GM12878 (cell line): Measurements from ENCODE around the gene ANO4. TPM values are rescaled to one million over a fixed set of nuclear protein-coding genes. Genes with fewer than 3 reads are reported as not detected.

Experiments used
- ATAC-seq: fragments of 200-7000 bp; cut with Tn5 transposase; 3 replicates; pipeline ENCODE4 v1.9.1; 2020; ENCODE audit warnings: mild to moderate bottlenecking, moderate library complexity
- BruUV-seq: library from RNA; stranded (reverse); fragments of 400-500 nt; replicated peaks from 2 replicates; lab custom pipeline; 2021; lab: Mats Ljungman, UMichigan
- CTCF ChIA-PET: fragments of 300-600 bp; sonication (Branson Sonifier 250); formaldehyde crosslinking; extraction: SDS; loops from one replicate; lab custom pipeline; 2021; ENCODE audit warnings: inconsistent platforms; lab: Yijun Ruan, JAX
- POLR2A ChIA-PET: fragments of 350-600 bp; formaldehyde crosslinking; extraction: SDS; loops from one replicate; lab custom pipeline; 2021; ENCODE audit warnings: inconsistent platforms; lab: Charles Lee
- RAD21 ChIA-PET: fragments of 300-600 bp; sonication (Branson Sonifier 250); formaldehyde crosslinking; loops from one replicate; lab custom pipeline; 2023; ENCODE audit warnings: antibody characterized with exemption; ENCODE audit not compliant: unreplicated experiment; lab: Charles Lee
- SMC1A ChIA-PET: fragments of 300-600 bp; sonication (Branson Sonifier 250); formaldehyde crosslinking; loops from one replicate; lab custom pipeline; 2023; ENCODE audit not compliant: unreplicated experiment, uncharacterized antibody; lab: Charles Lee
- DNase-seq: peaks from one replicate; pipeline ENCODE4 v3.0.0-alpha.2; 2011; ENCODE audit warnings: low read depth, low spot score
- FAIRE-seq: peaks from 3 replicates; lab custom pipeline; 2011; peaks lifted over from hg19 to GRCh38; lab: Jason Lieb, UNC
- H2AFZ ChIP-seq: 2 replicates; pipeline ENCODE4 v1.6.0; 2011; ENCODE audit warnings: low read depth, low read length, control low read depth; ENCODE audit not compliant: control insufficient read depth
- H3K27ac ChIP-seq: 2 replicates; pipeline ENCODE4 v1.5.1; 2011; ENCODE audit warnings: control low read depth; ENCODE audit not compliant: control insufficient read depth, insufficient read depth
- H3K27me3 ChIP-seq, 2 experiments: replicated peaks in 1 of 2; 2 replicates each; pipeline versions ENCODE4 v1.6.0 to v1.6.1; 2011; ENCODE audit warnings: low read length in 1 of 2; ENCODE audit not compliant: control insufficient read depth in 2 of 2, insufficient read depth in 2 of 2
- H3K36me3 ChIP-seq, 2 experiments: 2 replicates each; pipeline ENCODE4 v1.5.1; 2011; ENCODE audit warnings: low read length in 1 of 2; ENCODE audit not compliant: control insufficient read depth in 2 of 2, insufficient read depth in 2 of 2
- H3K4me1 ChIP-seq: 2 replicates; pipeline ENCODE4 v1.6.1; 2011; ENCODE audit warnings: mild to moderate bottlenecking, low read length, moderate library complexity, mixed read lengths; ENCODE audit not compliant: control insufficient read depth, insufficient read depth
- H3K4me2 ChIP-seq: 2 replicates; pipeline ENCODE4 v1.6.0; 2011; ENCODE audit warnings: control low read depth; ENCODE audit not compliant: control insufficient read depth, insufficient read depth
- H3K4me3 ChIP-seq: fragments of 200-600 bp; sonication (generic); 2 replicates; pipeline ENCODE4 v1.5.1; 2016
- H3K79me2 ChIP-seq: 2 replicates; pipeline ENCODE4 v1.6.0; 2011; ENCODE audit warnings: low read length; ENCODE audit not compliant: control insufficient read depth, insufficient read depth
- H3K9ac ChIP-seq: 2 replicates; pipeline ENCODE4 v1.8.0; 2011; ENCODE audit warnings: low read length, control low read depth, mixed read lengths; ENCODE audit not compliant: control insufficient read depth, insufficient read depth
- H3K9me3 ChIP-seq: replicated peaks from 3 replicates; pipeline ENCODE4 v1.5.1; 2011; ENCODE audit warnings: mild to moderate bottlenecking, low read length; ENCODE audit not compliant: control insufficient read depth, insufficient read depth
- H4K20me1 ChIP-seq: 2 replicates; pipeline ENCODE4 v1.6.0; 2011; ENCODE audit not compliant: control insufficient read depth, insufficient read depth
- BRCA1 ChIP-seq: IDR thresholded peaks from 2 replicates; pipeline ENCODE4 v1.6.1; 2011; ENCODE audit warnings: low read depth, low read length, improper control_type of control experiment
- CHD2 ChIP-seq: IDR thresholded peaks from 2 replicates; pipeline ENCODE4 v1.6.1; 2011; ENCODE audit warnings: low read depth, low read length, improper control_type of control experiment, borderline replicate concordance
- E2F4 ChIP-seq: IDR thresholded peaks from 2 replicates; pipeline ENCODE4 v1.6.1; 2012; ENCODE audit warnings: low read depth, low read length, improper control_type of control experiment
- EP300 ChIP-seq, 2 experiments: fragments of 150-350 bp in 1 of 2; IDR thresholded peaks; 2 replicates each; pipeline ENCODE4 v1.6.1; 2011 to 2012; ENCODE audit warnings: low read depth in 2 of 2, low read length in 2 of 2, borderline replicate concordance in 1 of 2, improper control_type of control experiment in 1 of 2, inconsistent platforms in 1 of 2; ENCODE audit not compliant: control insufficient read depth in 1 of 2
- GATAD2B ChIP-seq: fragments of 450-650 bp; conservative IDR thresholded peaks from 2 replicates; pipeline ENCODE4 v1.6.1; 2017; ENCODE audit warnings: low read depth, mild to moderate bottlenecking, moderate library complexity
- HDAC6 ChIP-seq: fragments of 200-600 bp; sonication (generic); IDR thresholded peaks from one replicate; pipeline ENCODE4 v1.8.0; 2017; ENCODE audit warnings: antibody characterized with exemption; ENCODE audit not compliant: unreplicated experiment
- MEF2A ChIP-seq: IDR thresholded peaks from 2 replicates; pipeline ENCODE4 v1.6.1; 2011; ENCODE audit warnings: low read depth, mild to moderate bottlenecking, low read length, moderate library complexity; ENCODE audit not compliant: insufficient read depth
- MTA3 ChIP-seq: IDR thresholded peaks from 2 replicates; pipeline ENCODE4 v1.6.1; 2012; ENCODE audit warnings: low read length, inconsistent platforms, borderline replicate concordance
- NBN ChIP-seq: fragments of 450-650 bp; IDR thresholded peaks from 2 replicates; pipeline ENCODE4 v1.6.1; 2016
- NR2C2 ChIP-seq: IDR thresholded peaks from 2 replicates; pipeline ENCODE4 v1.6.1; 2011; ENCODE audit warnings: borderline replicate concordance, low read depth; ENCODE audit not compliant: control insufficient read depth, insufficient read length
- WRNIP1 ChIP-seq: IDR thresholded peaks from 2 replicates; pipeline ENCODE4 v1.6.1; 2011; ENCODE audit warnings: low read depth, low read length, improper control_type of control experiment, borderline replicate concordance
- YBX1 ChIP-seq: fragments of 450-650 bp; IDR thresholded peaks from 2 replicates; pipeline ENCODE4 v1.6.1; 2016; ENCODE audit warnings: antibody characterized with exemption
- WGBS: methylation state at CpG from one replicate; pipeline ENCODE4 v1.1.6; 2016; ENCODE audit warnings: low lambda C conversion rate; ENCODE audit not compliant: insufficient replicate concordance, insufficient coverage; ENCODE audit errors: missing lambda C conversion rate; 5-methylcytosine and 5-hydroxymethylcytosine counted together
- in situ Hi-C: fragments of 300-500 bp; cut with MboI; formaldehyde crosslinking; loops from 9 replicates; pipeline ENCODE4 v1.14.3; 2018; ENCODE audit warnings: mixed read lengths
- intact Hi-C: fragments of 100-400 bp; cut with micrococcal nuclease; formaldehyde crosslinking; loops from one replicate; pipeline ENCODE4 v1.14.2; 2022; ENCODE audit not compliant: unreplicated experiment
- polyA plus RNA-seq, 11 experiments: library from polyadenylated mRNA; depleted of rRNA in 4 of 11; unstranded in 6 of 11; stranded (reverse) in 5 of 11; fragments of >200 nt; fragmentation: Nextera tagmentation in 4 of 11; fragmentation: Illumina TruSeq in 1 of 11; extraction: Ambion mirVana in 4 of 11; extraction: Trizol in 1 of 11; gene quantifications; 1 replicate in 1 of 11; 2 replicates in 10 of 11; pipeline versions ENCODE4 v1.2.1 to v1.2.3, GENCODE V29; 2011 to 2016; ENCODE audit warnings: inconsistent platforms in 2 of 11, missing spikeins in 2 of 11, low read depth in 1 of 11
- total RNA-seq, 4 experiments: library from RNA; depleted of rRNA in 3 of 4; stranded (reverse); fragments of >200 nt in 3 of 4; fragmentation: Illumina TruSeq in 1 of 4; extraction: Trizol in 1 of 4; gene quantifications; 2 replicates each; pipeline versions ENCODE4 v1.2.1 to v1.2.3, GENCODE V29; 2013 to 2021
- TF ChIP-seq, protein P1 (sequence below): fragments of 450-650 bp; IDR thresholded peaks from 2 replicates; pipeline ENCODE4 v1.6.1; 2016; ENCODE audit warnings: mild to moderate bottlenecking
- TF ChIP-seq, protein P2 (sequence below): fragments of 450-650 bp; formaldehyde crosslinking; IDR thresholded peaks from 2 replicates; pipeline ENCODE4 v1.4.0; 2022; ENCODE audit warnings: mild to moderate bottlenecking, moderate library complexity

Gene ANO4
- total and polyA plus RNA-seq, 10 of the 15 experiments (the other 5 are each of a cell fraction or from before 2014, with no cell fraction given): not detected

DNA sequence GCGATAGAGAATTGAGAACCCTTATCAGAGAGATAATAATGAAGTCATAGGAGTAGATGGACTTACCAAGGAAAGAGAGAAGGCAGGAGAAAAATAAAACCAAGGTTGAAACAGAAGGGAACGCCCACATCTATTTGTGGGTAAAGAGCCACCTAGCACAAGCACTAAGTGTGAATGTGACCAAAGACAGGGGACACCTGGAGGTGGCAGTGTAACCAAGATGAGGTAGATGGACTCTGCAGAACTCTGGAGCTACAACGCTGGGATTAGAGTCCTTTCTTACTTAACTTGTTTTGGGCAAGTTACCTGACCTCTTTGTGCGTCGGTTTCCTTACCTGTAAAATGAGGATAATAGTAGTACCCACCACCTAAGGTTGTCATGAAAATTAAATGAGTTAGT is 313.6 kb downstream of the ANO4 start:
- ChIA-PET SMC1A (no interaction called here), CTCF (interaction anchor here (1.9 kb wide), 1 partner anchor 216 kb away, joined by 6 read pairs; no protein-coding TSS in a partner anchor), POLR2A (no interaction called here), RAD21 (no interaction called here)
- in situ Hi-C loops (no loop called here), intact Hi-C loops (no loop called here)
- no peak overlapping the region for H3K27ac ChIP-seq
- H3K4me1 ChIP-seq: no peaks in the 10 kb centered on the region
- H3K4me3 ChIP-seq: no peak overlapping the region
- H2AFZ ChIP-seq: no peak overlapping the region
- ATAC-seq (no peak), FAIRE-seq (no peak), DNase-seq (no peak)
- no peaks in the 10 kb centered on the region for H4K20me1 ChIP-seq
- no peak overlapping the region for H3K4me2 ChIP-seq
- 31% methylated on average over 5 of the region's 5 CpGs for WGBS
- no peaks in the 10 kb centered on the region for H3K79me2 ChIP-seq
- H3K9ac ChIP-seq: no peak overlapping the region
- no peaks in the 10 kb centered on the region for H3K27me3 ChIP-seq
- BruUV-seq: no TSS peak
- H3K9me3 ChIP-seq: no peaks in the 10 kb centered on the region
- no peak for TF ChIP-seq EP300 (IDR thresholded peaks at IDR 0.05; ENCODE audit: borderline replicate concordance in 1 of 2, control insufficient read depth in 1 of 2, low read depth in 2 of 2, low read length in 2 of 2)
- TF ChIP-seq NBN: no peak
- TF ChIP-seq NR2C2: no peak
- TF ChIP-seq, protein P1, sequence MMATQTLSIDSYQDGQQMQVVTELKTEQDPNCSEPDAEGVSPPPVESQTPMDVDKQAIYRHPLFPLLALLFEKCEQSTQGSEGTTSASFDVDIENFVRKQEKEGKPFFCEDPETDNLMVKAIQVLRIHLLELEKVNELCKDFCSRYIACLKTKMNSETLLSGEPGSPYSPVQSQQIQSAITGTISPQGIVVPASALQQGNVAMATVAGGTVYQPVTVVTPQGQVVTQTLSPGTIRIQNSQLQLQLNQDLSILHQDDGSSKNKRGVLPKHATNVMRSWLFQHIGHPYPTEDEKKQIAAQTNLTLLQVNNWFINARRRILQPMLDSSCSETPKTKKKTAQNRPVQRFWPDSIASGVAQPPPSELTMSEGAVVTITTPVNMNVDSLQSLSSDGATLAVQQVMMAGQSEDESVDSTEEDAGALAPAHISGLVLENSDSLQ: no peak
- TF ChIP-seq BRCA1: no peak
- no peaks in the 10 kb centered on the region for H3K36me3 ChIP-seq

DNA sequence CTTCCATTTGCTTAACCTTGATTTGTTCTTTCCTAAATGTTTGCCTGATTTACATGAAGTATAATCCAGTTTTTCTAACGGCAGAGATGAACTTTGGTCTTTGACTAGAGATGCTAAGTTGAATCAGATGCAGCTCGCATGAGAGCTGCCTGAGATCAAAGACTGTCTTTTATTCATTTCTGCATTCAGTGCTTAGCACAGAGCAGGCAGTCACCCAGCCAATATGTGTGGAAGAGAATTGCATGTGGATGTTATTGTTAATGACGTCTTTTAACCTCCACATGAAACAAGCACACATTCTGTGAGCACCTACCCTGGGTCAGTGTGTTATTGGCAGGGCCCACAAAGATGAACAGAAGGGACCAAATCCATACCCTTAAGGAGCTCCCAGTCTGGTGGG is 316.3 kb downstream of the ANO4 start:
- SMC1A ChIA-PET: no interaction called here
- Histone ChIP-seq H3K4me2 (no peak overlapping the region), H3K79me2 (no peaks in the 10 kb centered on the region), H4K20me1 (no peaks in the 10 kb centered on the region), H3K27ac (no peak overlapping the region), H3K9ac (no peak overlapping the region), H3K36me3 (no peaks in the 10 kb centered on the region), H3K9me3 (no peaks in the 10 kb centered on the region), H2AFZ (no peak overlapping the region), H3K4me1 (no peaks in the 10 kb centered on the region), H3K4me3 (no peak overlapping the region), H3K27me3 (no peaks in the 10 kb centered on the region)
- CTCF ChIA-PET: no interaction called here
- POLR2A ChIA-PET: no interaction called here
- 20% methylated on average over 3 of the region's 3 CpGs for WGBS
- no TSS peak for BruUV-seq
- intact Hi-C loops: no loop called here
- no peak for FAIRE-seq
- DNase-seq: no peak
- RAD21 ChIA-PET: no interaction called here
- in situ Hi-C loops: no loop called here
- no peak for ATAC-seq
- TF ChIP-seq MEF2A (no peak), HDAC6 (no peak), E2F4 (no peak), CHD2 (no peak), YBX1 (no peak), GATAD2B (no peak), WRNIP1 (no peak), MTA3 (no peak)
- TF ChIP-seq, protein P2, sequence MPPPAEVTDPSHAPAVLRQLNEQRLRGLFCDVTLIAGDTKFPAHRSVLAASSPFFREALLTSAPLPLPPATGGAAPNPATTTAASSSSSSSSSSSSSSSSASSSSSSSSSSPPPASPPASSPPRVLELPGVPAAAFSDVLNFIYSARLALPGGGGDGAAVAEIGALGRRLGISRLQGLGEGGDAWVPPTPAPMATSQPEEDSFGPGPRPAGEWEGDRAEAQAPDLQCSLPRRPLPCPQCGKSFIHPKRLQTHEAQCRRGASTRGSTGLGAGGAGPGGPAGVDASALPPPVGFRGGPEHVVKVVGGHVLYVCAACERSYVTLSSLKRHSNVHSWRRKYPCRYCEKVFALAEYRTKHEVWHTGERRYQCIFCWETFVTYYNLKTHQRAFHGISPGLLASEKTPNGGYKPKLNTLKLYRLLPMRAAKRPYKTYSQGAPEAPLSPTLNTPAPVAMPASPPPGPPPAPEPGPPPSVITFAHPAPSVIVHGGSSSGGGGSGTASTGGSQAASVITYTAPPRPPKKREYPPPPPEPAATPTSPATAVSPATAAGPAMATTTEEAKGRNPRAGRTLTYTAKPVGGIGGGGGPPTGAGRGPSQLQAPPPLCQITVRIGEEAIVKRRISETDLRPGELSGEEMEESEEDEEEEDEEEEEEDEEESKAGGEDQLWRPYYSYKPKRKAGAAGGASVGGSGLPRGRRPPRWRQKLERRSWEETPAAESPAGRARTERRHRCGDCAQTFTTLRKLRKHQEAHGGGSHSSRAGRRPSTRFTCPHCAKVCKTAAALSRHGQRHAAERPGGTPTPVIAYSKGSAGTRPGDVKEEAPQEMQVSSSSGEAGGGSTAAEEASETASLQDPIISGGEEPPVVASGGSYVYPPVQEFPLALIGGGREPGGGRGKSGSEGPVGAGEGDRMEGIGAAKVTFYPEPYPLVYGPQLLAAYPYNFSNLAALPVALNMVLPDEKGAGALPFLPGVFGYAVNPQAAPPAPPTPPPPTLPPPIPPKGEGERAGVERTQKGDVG (CRISPR knock-in tag): no peak
